Measurements from ENCODE around the gene TCEAL9. TPM values are rescaled to one million over a fixed set of nuclear protein-coding genes. Genes with fewer than 3 reads are reported as not detected.

TCEAL9 gene
- total RNA-seq, 4 donors from 2014 or later: 52.9 to 86.7 (median 78.3) TPM

- H3K4me1 ChIP-seq: no peaks in the 10 kb centered on the region
- H3K27me3 ChIP-seq: no peaks in the 10 kb centered on the region
- H3K4me3 ChIP-seq: no peak overlapping the region
- no peak for TF ChIP-seq CTCF (IDR thresholded peaks at IDR 0.05)
- no peak for TF ChIP-seq POLR2A (IDR thresholded peaks at IDR 0.05)
- TF ChIP-seq POLR2AphosphoS5 (IDR thresholded peaks at IDR 0.05): no peak
- no peak for TF ChIP-seq EP300 (IDR thresholded peaks at IDR 0.05)
- no peak for ATAC-seq
- H3K27ac ChIP-seq: no peak overlapping the region
- 38% methylated on average over 1 of the region's 1 CpG; no CpG with 5 or more reads in 1 of the 2 donors for WGBS, 2 donors (ENCODE audit: low coverage in 1 of 2)
- no peaks in the 10 kb centered on the region for H3K9me3 ChIP-seq
- no peaks in the 10 kb centered on the region for H3K36me3 ChIP-seq
Observed at GRCh38 chrX:103367502-103367901, 11.2 kb downstream of the TCEAL9 start.

DNA sequence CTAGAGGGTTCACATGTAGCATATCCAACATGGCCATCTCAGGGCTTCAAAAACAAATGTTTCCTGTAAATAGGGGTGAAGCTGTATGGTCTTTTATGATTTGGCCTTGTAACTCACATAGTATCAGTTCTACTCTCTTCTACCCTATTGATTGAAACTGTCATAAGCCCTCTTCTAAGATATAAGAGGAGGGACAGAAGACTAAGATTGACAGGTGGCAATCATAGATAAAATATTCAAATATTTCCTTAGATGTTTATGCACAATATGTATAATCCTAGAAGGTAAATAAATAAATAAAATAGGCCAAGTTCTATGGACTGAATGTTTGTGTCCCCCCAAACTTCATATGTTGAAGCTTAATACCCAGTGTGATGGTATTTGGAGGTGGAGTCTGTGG is 13.2 kb downstream of the TCEAL9 start:
- TF ChIP-seq EP300 (IDR thresholded peaks at IDR 0.05) (no peak), CTCF (IDR thresholded peaks at IDR 0.05) (no peak), POLR2AphosphoS5 (IDR thresholded peaks at IDR 0.05) (no peak), POLR2A (IDR thresholded peaks at IDR 0.05) (no peak)

DNA sequence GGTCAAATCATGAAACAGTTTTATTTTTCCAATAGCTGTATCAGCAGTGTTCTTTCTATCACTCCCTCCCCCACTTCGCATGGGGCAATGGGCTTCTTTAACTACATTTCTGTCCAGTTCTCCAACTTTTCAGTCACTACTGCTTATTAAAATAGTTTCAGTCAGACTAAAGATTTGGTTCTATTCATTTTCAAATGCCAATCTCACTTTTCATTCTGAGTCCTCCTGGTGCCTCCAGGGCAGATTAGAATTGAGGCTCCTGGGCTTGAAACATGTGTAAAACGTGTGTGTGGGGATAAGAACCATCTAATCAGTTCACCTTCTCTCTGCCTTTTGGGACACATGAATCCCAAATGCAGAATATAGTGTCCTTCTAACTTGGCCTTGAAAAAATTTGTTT is 16.6 kb downstream of the TCEAL9 start:
- no peak for TF ChIP-seq EP300 (IDR thresholded peaks at IDR 0.05)
- no peak for TF ChIP-seq POLR2AphosphoS5 (IDR thresholded peaks at IDR 0.05)
- TF ChIP-seq POLR2A (IDR thresholded peaks at IDR 0.05): no peak
- no peak for TF ChIP-seq CTCF (IDR thresholded peaks at IDR 0.05)
- Histone ChIP-seq H3K9me3 (no peaks in the 10 kb centered on the region), H3K27ac (no peak overlapping the region), H3K4me1 (peaks cover 0 to 9% (median 0%) of the 10 kb centered on the region in 3 donors), H3K4me3 (no peak overlapping the region), H3K36me3 (no peaks in the 10 kb centered on the region), H3K27me3 (no peaks in the 10 kb centered on the region)
- ATAC-seq: no peak
- 0 to 92% methylated on average over 1 to 2 of the region's 2 CpGs for WGBS, 2 donors (ENCODE audit: low coverage in 1 of 2)

More for the DNA sequence above, 13.2 kb downstream of the TCEAL9 start:
- Histone ChIP-seq H3K4me1 (no peaks in the 10 kb centered on the region), H3K36me3 (no peaks in the 10 kb centered on the region), H3K9me3 (no peaks in the 10 kb centered on the region), H3K27ac (no peak overlapping the region), H3K27me3 (no peaks in the 10 kb centered on the region), H3K4me3 (no peak overlapping the region)
- ATAC-seq: no peak

- TF ChIP-seq POLR2A (IDR thresholded peaks at IDR 0.05) (no peak), CTCF (IDR thresholded peaks at IDR 0.05) (no peak), POLR2AphosphoS5 (IDR thresholded peaks at IDR 0.05) (no peak), EP300 (IDR thresholded peaks at IDR 0.05) (no peak)
- H3K4me3 ChIP-seq: no peak overlapping the region
- ATAC-seq: no peak
- no peaks in the 10 kb centered on the region for H3K27me3 ChIP-seq
- H3K27ac ChIP-seq: no peak overlapping the region
- 84 to 96% methylated on average over 3 of the region's 3 CpGs for WGBS, 2 donors (ENCODE audit: low coverage in 1 of 2)
- H3K36me3 ChIP-seq: no peaks in the 10 kb centered on the region
- no peaks in the 10 kb centered on the region for H3K9me3 ChIP-seq
- H3K4me1 ChIP-seq: peaks cover 0 to 16% (median 0%) of the 10 kb centered on the region in 3 donors
Observed at GRCh38 chrX:103373581-103373980, 17.3 kb downstream of the TCEAL9 start.

- Histone ChIP-seq H3K4me3 (peak within 1 kb of the TSS; percentile 77 to 96), H3K27ac (peak within 1 kb of the TSS; percentile 67 to 86 (median 82)), H3K9me3 (no peaks in the 10 kb centered on the region), H3K36me3 (no peaks in the 10 kb centered on the region), H3K4me1 (peaks cover 0 to 16% (median 0%) of the 10 kb centered on the region in 3 donors), H3K27me3 (no peaks in the 10 kb centered on the region)
- WGBS, 2 donors (ENCODE audit: low coverage in 1 of 2): 0 to 54% methylated on average over 1 to 11 of the region's 62 CpGs
- no peak for TF ChIP-seq CTCF (IDR thresholded peaks at IDR 0.05)
- no peak for TF ChIP-seq EP300 (IDR thresholded peaks at IDR 0.05)
- TF ChIP-seq POLR2A (IDR thresholded peaks at IDR 0.05): peak; percentile 57 to 69
- TF ChIP-seq POLR2AphosphoS5 (IDR thresholded peaks at IDR 0.05): peak; percentile 80
- peak; percentile 80 for ATAC-seq
Observed at GRCh38 chrX:103376118-103376978, 20.0 kb downstream of the TCEAL9 start, which contains the start of gene BEX3. Gene BEX3 (plus strand): TSS chrX:103376538. CDS start chrX:103377522, 984 bp downstream.

All from gastroesophageal sphincter (tissue), 4 donors.